HCT116 (cell line): ENCODE data around the gene NCKAP5.

Experiments
- CBX3 ChIP-seq: IDR thresholded peaks from 2 replicates; pipeline ENCODE4 v1.6.1; 2012; ENCODE audit warnings: low read depth
- CEBPB ChIP-seq: IDR thresholded peaks from 2 replicates; pipeline ENCODE4 v1.6.1; 2012; ENCODE audit warnings: low read depth
- EZH2 ChIP-seq: fragments of 200-600 bp; sonication (generic); IDR thresholded peaks from 2 replicates; pipeline ENCODE4 v1.6.1; 2017; ENCODE audit warnings: antibody characterized with exemption, mixed run types
- EZH2phosphoT487 ChIP-seq: fragments of 200-600 bp; IDR thresholded peaks from 2 replicates; pipeline ENCODE4 v1.6.1; 2018; ENCODE audit warnings: antibody characterized with exemption, borderline replicate concordance
- POLR2A ChIP-seq: IDR thresholded peaks from 2 replicates; pipeline ENCODE4 v1.7.0; 2011; ENCODE audit warnings: borderline replicate concordance; ENCODE audit not compliant: insufficient read depth, insufficient read length; ENCODE audit errors: extremely low read depth
- POLR2AphosphoS5 ChIP-seq: IDR thresholded peaks from 2 replicates; pipeline ENCODE4 v1.6.1; 2011; ENCODE audit warnings: mild to moderate bottlenecking, low read depth, low read length, moderate library complexity
- RAD21 ChIP-seq: IDR thresholded peaks from 2 replicates; pipeline ENCODE4 v1.6.1; 2012; ENCODE audit warnings: low read depth, mild to moderate bottlenecking
- TCF7L2 ChIP-seq: IDR thresholded peaks from 2 replicates; pipeline ENCODE4 v1.7.0; 2011; ENCODE audit warnings: borderline replicate concordance, inconsistent platforms; ENCODE audit not compliant: insufficient read depth, insufficient read length; ENCODE audit errors: extremely low read depth
- ZNF274 ChIP-seq: fragments of 200-500 bp; sonication (Bioruptor generic); IDR thresholded peaks from 2 replicates; pipeline ENCODE4 v1.6.1; 2014; ENCODE audit warnings: mild to moderate bottlenecking, low read depth, low read length, inconsistent platforms
- TF ChIP-seq, protein P1 (sequence below): IDR thresholded peaks from 2 replicates; pipeline ENCODE4 v1.6.1; 2012; ENCODE audit warnings: low read depth
- TF ChIP-seq, protein P2 (sequence below): IDR thresholded peaks from 2 replicates; pipeline ENCODE4 v1.6.1; 2012
- TF ChIP-seq, protein P3 (sequence below), 3 experiments: fragments of 200-600 bp in 1 of 3; sonication (generic) in 1 of 3; IDR thresholded peaks in 2 of 3; conservative IDR thresholded peaks in 1 of 3; 2 replicates each; pipeline ENCODE4 v1.5.1; 2012 to 2017; ENCODE audit warnings: low read depth in 2 of 3, low read length in 2 of 3, antibody characterized with exemption in 1 of 3, borderline replicate concordance in 1 of 3, control low read depth in 1 of 3, mild to moderate bottlenecking in 1 of 3, mixed read lengths in 1 of 3, mixed run types in 1 of 3, moderate library complexity in 1 of 3; ENCODE audit not compliant: insufficient read depth in 1 of 3
- TF ChIP-seq, protein P4 (sequence below): IDR thresholded peaks from 2 replicates; pipeline ENCODE4 v1.6.1; 2012

DNA sequence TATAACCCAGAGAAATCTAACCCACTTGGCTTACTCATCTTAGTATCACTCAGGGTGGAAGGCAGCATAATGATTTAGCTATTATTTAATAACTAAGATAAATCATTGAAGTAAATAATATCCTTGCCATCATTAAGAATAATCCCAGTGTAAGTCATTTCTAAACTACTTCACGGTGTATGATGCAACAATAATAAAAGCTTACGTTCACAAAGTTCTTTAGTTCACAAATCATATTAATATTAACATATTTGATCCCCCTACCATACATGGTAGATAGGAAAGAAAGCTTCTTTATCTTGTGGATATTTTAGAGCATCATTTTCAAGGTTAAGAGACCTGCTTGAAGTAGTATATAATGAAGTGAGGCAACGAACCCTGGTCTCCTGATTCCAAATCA is 401.0 kb downstream of the NCKAP5 start:
- TF ChIP-seq, protein P1, sequence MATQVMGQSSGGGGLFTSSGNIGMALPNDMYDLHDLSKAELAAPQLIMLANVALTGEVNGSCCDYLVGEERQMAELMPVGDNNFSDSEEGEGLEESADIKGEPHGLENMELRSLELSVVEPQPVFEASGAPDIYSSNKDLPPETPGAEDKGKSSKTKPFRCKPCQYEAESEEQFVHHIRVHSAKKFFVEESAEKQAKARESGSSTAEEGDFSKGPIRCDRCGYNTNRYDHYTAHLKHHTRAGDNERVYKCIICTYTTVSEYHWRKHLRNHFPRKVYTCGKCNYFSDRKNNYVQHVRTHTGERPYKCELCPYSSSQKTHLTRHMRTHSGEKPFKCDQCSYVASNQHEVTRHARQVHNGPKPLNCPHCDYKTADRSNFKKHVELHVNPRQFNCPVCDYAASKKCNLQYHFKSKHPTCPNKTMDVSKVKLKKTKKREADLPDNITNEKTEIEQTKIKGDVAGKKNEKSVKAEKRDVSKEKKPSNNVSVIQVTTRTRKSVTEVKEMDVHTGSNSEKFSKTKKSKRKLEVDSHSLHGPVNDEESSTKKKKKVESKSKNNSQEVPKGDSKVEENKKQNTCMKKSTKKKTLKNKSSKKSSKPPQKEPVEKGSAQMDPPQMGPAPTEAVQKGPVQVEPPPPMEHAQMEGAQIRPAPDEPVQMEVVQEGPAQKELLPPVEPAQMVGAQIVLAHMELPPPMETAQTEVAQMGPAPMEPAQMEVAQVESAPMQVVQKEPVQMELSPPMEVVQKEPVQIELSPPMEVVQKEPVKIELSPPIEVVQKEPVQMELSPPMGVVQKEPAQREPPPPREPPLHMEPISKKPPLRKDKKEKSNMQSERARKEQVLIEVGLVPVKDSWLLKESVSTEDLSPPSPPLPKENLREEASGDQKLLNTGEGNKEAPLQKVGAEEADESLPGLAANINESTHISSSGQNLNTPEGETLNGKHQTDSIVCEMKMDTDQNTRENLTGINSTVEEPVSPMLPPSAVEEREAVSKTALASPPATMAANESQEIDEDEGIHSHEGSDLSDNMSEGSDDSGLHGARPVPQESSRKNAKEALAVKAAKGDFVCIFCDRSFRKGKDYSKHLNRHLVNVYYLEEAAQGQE: no peak
- TF ChIP-seq ZNF274: no peak
- TF ChIP-seq CEBPB: no peak
- no peak for TF ChIP-seq POLR2AphosphoS5
- TF ChIP-seq CBX3: no peak
- TF ChIP-seq POLR2A: no peak
- TF ChIP-seq, protein P2, sequence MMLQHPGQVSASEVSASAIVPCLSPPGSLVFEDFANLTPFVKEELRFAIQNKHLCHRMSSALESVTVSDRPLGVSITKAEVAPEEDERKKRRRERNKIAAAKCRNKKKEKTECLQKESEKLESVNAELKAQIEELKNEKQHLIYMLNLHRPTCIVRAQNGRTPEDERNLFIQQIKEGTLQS: no peak
- TF ChIP-seq, protein P3, sequence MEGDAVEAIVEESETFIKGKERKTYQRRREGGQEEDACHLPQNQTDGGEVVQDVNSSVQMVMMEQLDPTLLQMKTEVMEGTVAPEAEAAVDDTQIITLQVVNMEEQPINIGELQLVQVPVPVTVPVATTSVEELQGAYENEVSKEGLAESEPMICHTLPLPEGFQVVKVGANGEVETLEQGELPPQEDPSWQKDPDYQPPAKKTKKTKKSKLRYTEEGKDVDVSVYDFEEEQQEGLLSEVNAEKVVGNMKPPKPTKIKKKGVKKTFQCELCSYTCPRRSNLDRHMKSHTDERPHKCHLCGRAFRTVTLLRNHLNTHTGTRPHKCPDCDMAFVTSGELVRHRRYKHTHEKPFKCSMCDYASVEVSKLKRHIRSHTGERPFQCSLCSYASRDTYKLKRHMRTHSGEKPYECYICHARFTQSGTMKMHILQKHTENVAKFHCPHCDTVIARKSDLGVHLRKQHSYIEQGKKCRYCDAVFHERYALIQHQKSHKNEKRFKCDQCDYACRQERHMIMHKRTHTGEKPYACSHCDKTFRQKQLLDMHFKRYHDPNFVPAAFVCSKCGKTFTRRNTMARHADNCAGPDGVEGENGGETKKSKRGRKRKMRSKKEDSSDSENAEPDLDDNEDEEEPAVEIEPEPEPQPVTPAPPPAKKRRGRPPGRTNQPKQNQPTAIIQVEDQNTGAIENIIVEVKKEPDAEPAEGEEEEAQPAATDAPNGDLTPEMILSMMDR (IDR thresholded peaks at IDR 0.05 in 2 of 3, conservative IDR thresholded peaks at IDR 0.05 in 1 of 3; ENCODE audit: borderline replicate concordance in 1 of 3, insufficient read depth in 1 of 3, low read depth in 2 of 3, low read length in 2 of 3): no peak
- no peak for TF ChIP-seq EZH2
- no peak for TF ChIP-seq TCF7L2
- TF ChIP-seq, protein P4, sequence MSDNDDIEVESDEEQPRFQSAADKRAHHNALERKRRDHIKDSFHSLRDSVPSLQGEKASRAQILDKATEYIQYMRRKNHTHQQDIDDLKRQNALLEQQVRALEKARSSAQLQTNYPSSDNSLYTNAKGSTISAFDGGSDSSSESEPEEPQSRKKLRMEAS: no peak
- no peak for TF ChIP-seq RAD21
- no peak for TF ChIP-seq EZH2phosphoT487
